ENCODE data around the gene NNMT.

- TF ChIP-seq CTCF (conservative IDR thresholded peaks at IDR 0.05 in 1 of 2, IDR thresholded peaks at IDR 0.05 in 1 of 2; ENCODE audit: low read depth in 1 of 2, low read length in 2 of 2) (no peak), EZH2 (IDR thresholded peaks at IDR 0.05; ENCODE audit: low read length, missing control alignments) (no peak)
These were observed 45.0 kb upstream of the NNMT start for GRCh38 chr11:114250993-114251814.
